COLO668 (cell line): ENCODE data around the gene C5.
"Not testable (repeated sequence)": the region's sequence is repeated elsewhere in the genome, so short reads cannot be mapped to it uniquely, and the experiment has no call there.

Experiments
- DNase-seq: peaks from one replicate; lab custom pipeline; 2025; ENCODE audit not compliant: unreplicated experiment; lab: John Stamatoyannopoulos, UW

Gene C5

DNA sequence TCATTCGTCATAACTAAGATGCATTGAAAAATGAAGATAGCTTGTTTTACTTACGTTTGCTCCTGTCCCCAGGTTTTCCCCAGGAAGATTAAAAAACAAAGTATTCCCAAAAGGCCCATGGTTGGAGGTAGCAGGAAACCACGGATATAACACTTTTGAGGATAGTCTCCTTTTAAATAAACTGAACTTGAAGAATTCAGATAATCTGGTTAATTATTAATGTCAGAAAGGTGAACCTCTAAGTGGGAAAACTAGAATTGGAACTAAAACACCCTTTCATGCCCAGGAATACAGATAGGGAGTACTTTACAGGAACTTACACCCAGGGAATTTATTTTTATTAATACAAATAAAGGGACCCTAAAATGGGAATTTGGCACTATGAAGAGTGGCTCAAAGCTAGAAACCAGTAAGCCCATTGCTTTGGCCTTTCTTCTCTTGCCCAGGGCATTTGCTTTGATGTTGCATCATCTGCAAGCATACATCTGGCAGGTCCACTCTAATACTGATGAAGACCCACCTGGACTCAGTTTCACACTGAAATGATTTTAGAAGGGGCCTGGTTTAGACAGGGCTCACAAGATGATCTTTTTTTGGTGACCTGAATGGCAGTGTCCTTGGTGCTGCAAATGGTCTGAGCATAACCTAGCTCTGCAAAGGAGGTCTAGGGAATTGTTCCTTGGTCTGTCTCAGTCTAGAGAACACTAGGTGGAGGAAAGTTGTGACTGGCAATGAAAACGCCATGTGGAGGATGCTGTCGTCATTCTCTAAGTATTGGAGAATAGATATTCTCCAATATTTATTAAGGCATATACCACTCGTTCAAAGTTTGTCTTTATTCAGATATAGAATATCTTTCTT lies at the start of gene C5:
Gene C5, minus strand, starts transcription at position 148 of the 861 bp plus-strand sequence. Its CDS starts 29 bp downstream, at position 119.
- DNase-seq = no peak

- DNase-seq = no peak
Observed at GRCh38 chr9:121098567-121099198, 48.6 kb upstream of the C5 start.

DNA sequence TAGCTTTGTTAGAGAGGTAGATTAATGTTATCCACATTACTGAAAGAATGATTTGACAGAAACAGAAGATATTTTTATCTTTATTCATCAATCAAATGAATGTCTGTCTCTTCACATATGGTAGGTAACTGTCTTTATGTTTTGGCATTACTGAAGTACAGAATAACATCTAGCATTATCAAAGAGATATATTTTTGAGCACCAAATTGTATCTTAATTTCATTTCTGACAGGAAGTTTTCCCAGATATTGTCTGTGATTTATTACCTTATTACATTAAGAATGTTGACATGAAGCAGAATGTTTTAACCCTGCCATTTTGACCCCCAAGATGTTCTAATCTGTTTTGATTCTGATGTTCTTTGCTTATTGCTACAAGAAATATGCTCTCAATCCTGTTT lies 45.0 kb upstream of the C5 start:
- DNase-seq = no peak

GRCh38 chr9:121090743-121091142 lies 40.7 kb upstream of the C5 start:
- not testable (repeated sequence) for DNase-seq

DNA sequence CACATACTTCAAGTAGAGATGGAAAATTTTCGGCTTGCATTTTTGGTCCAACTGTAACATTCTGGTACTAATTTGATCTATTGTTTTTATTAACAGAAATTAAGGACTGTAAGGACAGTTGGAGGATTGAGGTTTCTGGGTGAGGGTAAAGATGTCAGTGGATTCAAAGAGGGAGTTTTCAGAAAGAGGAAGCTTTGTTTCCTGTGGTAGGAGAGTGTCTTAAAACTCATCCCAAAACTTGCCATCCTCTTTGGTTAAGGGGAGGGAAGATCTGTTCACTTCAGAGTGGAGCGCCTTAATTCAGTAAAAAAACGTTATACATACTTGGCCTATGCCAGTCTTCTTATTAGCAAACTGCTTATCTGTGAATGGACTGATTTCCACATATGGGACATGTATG lies 38.5 kb upstream of the C5 start:
- no peak for DNase-seq

- DNase-seq = no peak
Observed at GRCh38 chr9:121085661-121086060, 35.6 kb upstream of the C5 start.

DNA sequence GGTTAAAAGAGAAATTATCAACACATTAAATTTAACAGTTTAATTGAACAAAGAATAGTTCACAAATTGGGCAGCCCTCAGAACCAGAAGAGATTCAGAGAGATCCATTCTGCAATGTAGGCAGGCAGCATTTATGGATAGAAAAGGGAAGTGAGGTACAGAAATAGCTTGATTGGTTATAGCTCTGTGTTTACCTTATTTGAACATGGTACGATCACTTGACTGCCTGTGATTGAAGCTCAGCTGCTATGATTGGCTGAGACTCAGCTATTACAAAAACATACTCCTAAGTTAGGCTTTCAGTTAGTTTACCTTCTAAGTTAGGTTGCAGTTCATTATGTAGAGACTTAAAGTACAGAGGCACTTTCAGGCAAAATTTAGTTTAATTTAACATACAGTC lies 32.0 kb upstream of the C5 start:
- no peak for DNase-seq

GRCh38 chr9:121075251-121076036 lies 25.4 kb upstream of the C5 start:
- no peak for DNase-seq

DNA sequence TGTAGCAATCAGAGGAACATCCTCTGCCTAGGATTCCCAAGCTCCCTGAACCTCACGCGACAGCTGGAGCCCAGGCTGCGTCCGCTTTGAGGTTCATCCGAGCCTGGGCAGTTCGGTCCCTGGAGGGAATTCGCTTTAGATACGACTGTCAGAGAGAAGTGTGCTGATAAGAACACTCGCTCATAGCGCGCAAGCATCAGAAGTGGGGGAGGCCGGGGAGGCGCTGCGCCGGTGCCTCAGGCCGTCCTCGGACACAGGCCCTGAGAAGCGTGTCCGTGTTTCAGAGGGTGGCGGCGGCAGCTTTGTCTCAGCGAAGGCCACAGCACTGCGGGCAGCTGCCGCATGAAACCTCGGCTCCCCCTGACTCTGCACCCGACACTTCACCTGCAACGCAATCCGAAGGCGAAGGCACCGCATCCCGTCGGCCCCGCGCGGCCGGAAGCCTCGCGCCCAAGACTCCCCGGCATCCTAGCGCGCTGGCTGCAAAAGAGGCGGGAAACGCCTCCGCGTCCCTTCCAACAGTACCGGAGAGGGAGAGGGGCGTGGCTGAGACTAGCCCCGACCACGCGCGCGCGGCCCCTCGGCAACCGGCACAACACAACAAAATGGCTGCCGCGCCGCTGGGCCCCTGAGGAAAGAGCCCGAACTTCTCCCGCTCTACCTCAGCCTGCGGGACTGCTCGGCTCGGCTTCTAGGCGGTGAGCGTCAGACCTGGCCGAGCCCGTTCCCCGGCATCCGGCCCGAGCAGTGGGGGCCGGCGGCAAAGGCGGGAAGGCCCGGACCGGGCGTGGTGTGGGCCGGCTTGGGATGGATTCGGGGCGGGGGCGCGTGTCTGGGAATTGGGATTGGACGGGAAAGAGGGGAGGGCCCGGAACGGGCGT lies 24.5 kb upstream of the C5 start, which contains the start of gene CNTRL:
Gene CNTRL, plus strand, starts transcription at position 586 of the 881 bp plus-strand sequence. CDS start 13,372 bp downstream, outside the sequence.
- DNase-seq = peak; percentile 96

DNA sequence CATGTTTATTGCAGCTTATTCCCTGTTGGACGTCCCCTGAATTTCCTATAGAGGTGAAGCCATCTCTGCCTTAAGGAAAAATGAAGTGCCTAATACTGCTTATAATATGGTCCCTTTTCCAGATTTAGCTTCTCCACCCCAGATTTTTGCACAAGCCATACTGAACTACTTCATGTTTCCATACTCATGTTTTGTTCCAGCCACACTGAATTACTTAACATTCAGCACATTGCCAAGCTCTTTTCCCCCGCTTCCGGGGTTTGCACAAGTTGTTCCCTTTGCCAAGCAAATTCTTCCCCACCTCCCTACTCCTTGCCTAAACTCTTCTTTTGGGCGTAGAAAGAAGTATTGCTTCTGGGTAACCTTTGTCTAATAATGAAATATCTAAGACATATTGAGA lies 23.0 kb upstream of the C5 start:
- DNase-seq = no peak

DNA sequence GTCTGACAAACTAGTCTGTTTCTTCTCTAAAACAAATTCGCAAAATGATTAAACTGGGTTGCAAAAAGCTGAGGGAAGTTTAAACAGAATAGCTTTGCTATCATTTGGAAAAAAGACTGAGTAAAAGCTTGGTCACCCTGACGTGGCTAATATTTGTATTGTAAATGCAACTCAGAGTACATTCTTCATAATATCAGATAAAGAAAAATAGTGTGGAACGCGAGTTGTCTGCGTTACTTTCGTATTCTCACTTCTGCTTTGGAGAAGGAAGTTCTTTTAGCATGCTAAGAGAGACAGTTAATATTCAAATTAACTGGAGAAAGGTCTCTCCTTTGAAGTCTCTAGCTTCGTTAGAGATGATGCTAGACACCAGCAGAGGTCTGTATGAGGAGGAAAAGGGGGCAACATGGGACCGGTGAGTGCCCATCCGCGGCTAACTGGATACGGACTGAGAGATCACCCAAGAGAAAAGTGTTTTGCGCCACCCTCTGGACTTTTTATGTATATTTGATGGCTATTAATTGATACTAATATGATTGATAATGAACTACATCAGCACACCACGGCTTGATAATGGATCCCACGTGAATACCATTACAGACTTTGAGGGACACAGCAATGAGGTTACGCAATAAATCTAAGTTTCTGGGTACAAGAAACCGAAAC lies 21.8 kb upstream of the C5 start:
- DNase-seq = no peak

DNA sequence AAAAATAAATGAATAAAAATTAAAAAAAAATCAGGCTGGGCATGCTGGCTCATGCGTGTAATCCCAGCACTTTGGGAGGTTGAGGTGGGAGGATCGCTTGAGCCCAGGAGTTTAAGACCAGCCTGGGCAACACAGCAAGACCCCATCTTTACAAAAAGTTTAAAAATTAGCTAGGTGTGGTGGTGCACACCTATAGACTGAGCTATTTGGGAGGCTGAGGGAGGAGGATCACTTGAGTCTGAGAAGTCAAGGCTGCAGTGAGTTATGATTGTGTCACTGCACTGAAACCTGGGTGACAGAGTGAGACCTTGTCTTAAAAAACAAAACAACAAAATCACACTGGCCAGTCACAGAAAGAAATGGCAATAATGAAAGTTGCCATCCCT lies 21.3 kb upstream of the C5 start:
- DNase-seq = no peak

GRCh38 chr9:121069396-121069795 lies 19.3 kb upstream of the C5 start:
- no peak for DNase-seq

DNA sequence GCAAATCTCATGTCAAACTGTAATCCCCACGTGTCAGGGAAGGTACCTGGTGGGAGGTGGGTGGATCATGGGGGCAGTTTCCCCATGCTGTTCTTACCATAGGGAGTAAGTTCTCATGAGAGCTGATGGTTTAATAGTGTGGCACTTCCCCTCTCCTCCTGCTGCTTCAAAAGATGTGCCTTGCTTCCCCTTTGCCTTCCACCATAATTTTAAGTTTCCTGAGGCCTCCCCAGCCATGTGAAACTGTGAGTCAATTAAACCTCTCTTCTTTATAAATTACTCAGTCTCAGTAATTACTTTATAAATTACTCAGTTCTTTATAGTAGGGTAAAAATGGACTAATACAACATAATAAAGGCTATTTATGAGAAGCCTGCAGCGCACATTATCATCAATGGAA lies 17.6 kb upstream of the C5 start:
- DNase-seq = no peak

DNA sequence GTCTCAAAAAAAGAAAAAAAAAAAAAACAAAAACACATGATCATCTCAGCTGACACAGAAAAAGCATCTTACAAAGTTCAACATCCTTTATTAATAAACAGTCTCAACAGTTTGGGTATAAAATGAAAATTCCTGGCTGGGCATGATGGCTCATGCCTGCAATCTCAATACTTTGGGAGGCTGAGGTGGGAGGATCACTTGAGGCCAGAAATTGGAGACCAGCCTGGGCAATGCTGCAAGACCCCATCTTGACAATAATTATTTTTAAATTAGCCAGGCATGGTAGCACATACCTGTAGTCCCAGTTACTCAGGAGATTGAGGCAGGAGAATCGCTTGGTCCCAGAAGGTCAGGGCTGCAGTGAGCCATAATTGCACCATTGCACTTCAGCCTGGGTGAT lies 16.8 kb upstream of the C5 start:
- DNase-seq = no peak

- peak; percentile 24 for DNase-seq
Observed at GRCh38 chr9:121059998-121060636, 10.0 kb upstream of the C5 start.

- DNase-seq = no peak
Observed at GRCh38 chr9:121059513-121059912, 9.4 kb upstream of the C5 start.

GRCh38 chr9:121057821-121058220 lies 7.7 kb upstream of the C5 start:
- DNase-seq = no peak

GRCh38 chr9:121055642-121056143 lies 5.6 kb upstream of the C5 start:
- no peak for DNase-seq
